Measurements from ENCODE around the gene SLC27A4. TPM values are rescaled to one million over a fixed set of nuclear protein-coding genes. Genes with fewer than 3 reads are reported as not detected.

The SLC27A4 gene
- total RNA-seq, 1 experiment from 2014 or later, result 18.8 TPM

GRCh38 chr9:128349125-128349524, 8.8 kb downstream of the SLC27A4 start:
- DNase-seq (ENCODE audit: unreplicated experiment), result no peak
- peaks cover 68% of the 10 kb centered on the region for H3K36me3 Mint-ChIP-seq (ENCODE audit: insufficient read depth, unreplicated experiment)
- H3K27ac Mint-ChIP-seq (ENCODE audit: low read depth, unreplicated experiment), result no peak overlapping the region
- H3K27me3 Mint-ChIP-seq (ENCODE audit: insufficient read depth, unreplicated experiment), result no peaks in the 10 kb centered on the region
- no TSS peak for BruUV-seq (replicated peaks)
- intact Hi-C loops (cut with micrococcal nuclease), result no loop called here
- no peaks in the 10 kb centered on the region for H3K9me3 Mint-ChIP-seq (ENCODE audit: unreplicated experiment)
- CTCF ChIA-PET, result interaction anchor here (0.5 to 2.8 kb wide), 5 partner anchors 8 to 192 kb away, joined by 3 to 11 read pairs (median 5); no protein-coding TSS in a partner anchor
- no peaks in the 10 kb centered on the region for H3K4me1 Mint-ChIP-seq (ENCODE audit: insufficient read depth, unreplicated experiment)
- TF ChIP-seq CTCF (IDR thresholded peaks at IDR 0.05; ENCODE audit: unreplicated experiment), result no peak
- no peak overlapping the region for H3K4me3 Mint-ChIP-seq (ENCODE audit: unreplicated experiment)
- POLR2A ChIA-PET, result interaction anchor here (0.6 kb wide), 1 partner anchor 50 kb away, joined by 3 read pairs; no protein-coding TSS in a partner anchor

GRCh38 chr9:128349772-128350171, 9.4 kb downstream of the SLC27A4 start:
- BruUV-seq (replicated peaks), result no TSS peak
- Mint-ChIP-seq H3K27me3 (ENCODE audit: insufficient read depth, unreplicated experiment) (no peaks in the 10 kb centered on the region), H3K27ac (ENCODE audit: low read depth, unreplicated experiment) (no peak overlapping the region), H3K4me3 (ENCODE audit: unreplicated experiment) (no peak overlapping the region), H3K9me3 (ENCODE audit: unreplicated experiment) (no peaks in the 10 kb centered on the region), H3K4me1 (ENCODE audit: insufficient read depth, unreplicated experiment) (no peaks in the 10 kb centered on the region), H3K36me3 (ENCODE audit: insufficient read depth, unreplicated experiment) (peaks cover 64% of the 10 kb centered on the region)
- intact Hi-C loops (cut with micrococcal nuclease), result no loop called here
- POLR2A ChIA-PET, result interaction anchor here (0.6 to 0.8 kb wide), 3 partner anchors 49 to 74 kb away, joined by 3 read pairs; partner anchors contain the start of genes GOLGA2 and SWI5
- no peak for DNase-seq (ENCODE audit: unreplicated experiment)
- CTCF ChIA-PET, result interaction anchor here (0.6 to 2.8 kb wide), 6 partner anchors 8 to 221 kb away, joined by 3 to 11 read pairs (median 4); no protein-coding TSS in a partner anchor
- no peak for TF ChIP-seq CTCF (IDR thresholded peaks at IDR 0.05; ENCODE audit: unreplicated experiment)

- TF ChIP-seq CTCF (IDR thresholded peaks at IDR 0.05; ENCODE audit: unreplicated experiment), result no peak
- no peak overlapping the region for H3K27ac Mint-ChIP-seq (ENCODE audit: low read depth, unreplicated experiment)
- H3K9me3 Mint-ChIP-seq (ENCODE audit: unreplicated experiment), result no peaks in the 10 kb centered on the region
- H3K36me3 Mint-ChIP-seq (ENCODE audit: insufficient read depth, unreplicated experiment), result peaks cover 26% of the 10 kb centered on the region
- H3K4me1 Mint-ChIP-seq (ENCODE audit: insufficient read depth, unreplicated experiment), result no peaks in the 10 kb centered on the region
- no TSS peak for BruUV-seq (replicated peaks)
- ChIA-PET POLR2A (no interaction called here), CTCF (interaction anchor here (0.7 to 3.2 kb wide), 3 partner anchors 26 to 60 kb away, joined by 3 to 10 read pairs (median 3); no protein-coding TSS in a partner anchor)
- H3K27me3 Mint-ChIP-seq (ENCODE audit: insufficient read depth, unreplicated experiment), result no peaks in the 10 kb centered on the region
- DNase-seq (ENCODE audit: unreplicated experiment), result no peak
- no peak overlapping the region for H3K4me3 Mint-ChIP-seq (ENCODE audit: unreplicated experiment)
- intact Hi-C loops (cut with micrococcal nuclease), result no loop called here
Observed at GRCh38 chr9:128355451-128355850, 15.1 kb downstream of the SLC27A4 start.

- H3K4me3 Mint-ChIP-seq (ENCODE audit: unreplicated experiment), result no peak overlapping the region
- H3K9me3 Mint-ChIP-seq (ENCODE audit: unreplicated experiment), result no peaks in the 10 kb centered on the region
- ChIA-PET POLR2A (interaction anchor here (1.0 kb wide), 1 partner anchor 12 kb away, joined by 3 read pairs; no protein-coding TSS in a partner anchor), CTCF (interaction anchor here (0.6 to 1.3 kb wide), 2 partner anchors 19 to 63 kb away, joined by 3 read pairs; no protein-coding TSS in a partner anchor)
- intact Hi-C loops (cut with micrococcal nuclease), result no loop called here
- H3K27me3 Mint-ChIP-seq (ENCODE audit: insufficient read depth, unreplicated experiment), result no peaks in the 10 kb centered on the region
- DNase-seq (ENCODE audit: unreplicated experiment), result no peak
- no peak for TF ChIP-seq CTCF (IDR thresholded peaks at IDR 0.05; ENCODE audit: unreplicated experiment)
- H3K36me3 Mint-ChIP-seq (ENCODE audit: insufficient read depth, unreplicated experiment), result peaks cover 17% of the 10 kb centered on the region
- BruUV-seq (replicated peaks), result no TSS peak
- H3K27ac Mint-ChIP-seq (ENCODE audit: low read depth, unreplicated experiment), result no peak overlapping the region
- peaks cover 6% of the 10 kb centered on the region for H3K4me1 Mint-ChIP-seq (ENCODE audit: insufficient read depth, unreplicated experiment)
Observed at GRCh38 chr9:128358090-128358489, 17.8 kb downstream of the SLC27A4 start.
